ENCODE results near the gene DOCK2.
"Not testable (repeated sequence)": the region's sequence is repeated elsewhere in the genome, so short reads cannot be mapped to it uniquely, and the experiment has no call there.

DNA sequence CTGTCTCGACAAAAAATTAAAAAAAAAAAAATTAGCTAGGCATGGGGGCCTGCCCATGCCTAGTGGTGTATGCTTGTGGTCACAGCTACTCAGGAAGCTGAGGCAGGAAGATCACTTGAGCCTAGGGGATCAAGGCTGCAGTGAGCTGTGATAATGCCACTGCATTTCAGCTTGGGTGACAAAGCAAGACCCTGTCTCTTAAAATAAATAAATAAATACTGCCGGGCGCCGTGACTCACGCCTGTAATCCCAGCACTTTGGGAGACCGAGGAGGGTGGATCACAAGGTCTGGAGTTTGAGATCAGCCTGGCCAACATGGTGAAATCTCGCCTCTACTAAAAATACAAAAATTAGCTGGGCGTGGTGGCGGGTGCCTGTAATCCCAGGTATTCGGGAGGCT lies 115.5 kb downstream of the DOCK2 start:
- not testable (repeated sequence) for TF ChIP-seq CTCF (IDR thresholded peaks at IDR 0.05; ENCODE audit: low read length); EZH2 (optimal IDR thresholded peaks at IDR 0.05; ENCODE audit: low read depth, low read length); EZH2phosphoT487 (IDR thresholded peaks at IDR 0.05; ENCODE audit: low read length)

All from MM.1S (cell line).